Pancreas (tissue), 10 donors: ENCODE measurements around the gene MSRB3. TPM values are rescaled to one million over a fixed set of nuclear protein-coding genes. Genes with fewer than 3 reads are reported as not detected.

Experiments
- ATAC-seq, 4 donors: fragments of 200-7000 bp; cut with Tn5 transposase; one replicate each; pipeline versions ENCODE4 v1.8.0 to v1.9.1; 2020; ENCODE audit warnings: mild to moderate bottlenecking in 4 of 4, moderate library complexity in 4 of 4
- DNase-seq, 6 donors: peaks; one replicate each; pipeline ENCODE4 v3.0.0-alpha.2; 2020
- FAIRE-seq: peaks from 2 replicates; lab custom pipeline; 2012; peaks lifted over from hg19 to GRCh38; lab: Jason Lieb, UNC
- H3K27ac ChIP-seq, 4 donors: fragments of 200-600 bp; sonication (generic); 1 replicate in 3 of 4; 2 replicates in 1 of 4; pipeline versions ENCODE4 v1.5.0 to v1.8.0; 2020
- H3K27me3 ChIP-seq, 4 donors: fragments of 200-600 bp; one replicate each; pipeline ENCODE4 v1.8.0; 2021
- H3K36me3 ChIP-seq, 3 donors: fragments of 200-600 bp; sonication (generic) in 1 of 3; one replicate each; pipeline versions ENCODE4 v1.5.0 to v1.8.0; 2020 to 2021
- H3K4me1 ChIP-seq, 3 donors: fragments of 200-600 bp; one replicate each; pipeline ENCODE4 v1.8.0; 2021
- H3K4me3 ChIP-seq, 4 donors: fragments of 200-600 bp; sonication (generic) in 2 of 4; one replicate each; pipeline versions ENCODE4 v1.5.0 to v1.8.0; 2020 to 2021
- H3K9me3 ChIP-seq, 4 donors: fragments of 200-600 bp; one replicate each; pipeline ENCODE4 v1.8.0; 2021
- CTCF ChIP-seq, 4 donors: fragments of 200-600 bp; sonication (generic) in 3 of 4; IDR thresholded peaks; one replicate each; pipeline versions ENCODE4 v1.5.0 to v1.8.0; 2021; ENCODE audit warnings: antibody characterized with exemption in 4 of 4
- WGBS, 2 donors: extraction: QIAGEN DNeasy Blood & Tissue Kit; methylation state at CpG; one replicate each; pipeline ENCODE4 v1.1.7; 2013; 5-methylcytosine and 5-hydroxymethylcytosine counted together
- intact Hi-C, 3 donors: fragments of 100-400 bp; cut with DNase I; formaldehyde crosslinking; loops; one replicate each; pipeline versions ENCODE4 v1.11.1 to v1.14.2; 2022
- polyA plus RNA-seq, 2 donors: library from polyadenylated mRNA; stranded (reverse); fragments of 200-250 nt; gene quantifications; one replicate each; pipeline ENCODE4 v1.2.3, GENCODE V29; 2013
- total RNA-seq, 6 donors: library from RNA; stranded (reverse); fragmentation: NEBNext Ultra II Directional in 4 of 6; extraction: Animal tissue kit (Norgen Biotek cat#: 25700) in 4 of 6; gene quantifications; one replicate each; pipeline versions ENCODE4 v1.2.1 to v1.2.4, GENCODE V29; 2021 to 2023
- donor health status: healthy with polysubstance abuse.
- donor health status: DM: no; HTN: no; CAD: no; lungs with moderate emphysema.
- donor health status: DM: no; HTN: no; CAD: no.
- donor health status: control.
- donor health status: control.
- donor health status: Bipolar disorder and iron deficiency.
- donor health status: DM: yes; HTN: yes; CAD: no.
- donor health status: DM: no; HTN: no; CAD: no.
- donor health status: DM: no; HTN: no; CAD: no.
- donor health status: DM: yes; HTN: yes; CAD: no.

The MSRB3 gene
- total and polyA plus RNA-seq, 8 donors: 3.2 to 11.8 (median 3.9) TPM

- H3K9me3 ChIP-seq: no peaks in the 10 kb centered on the region
- DNase-seq (no peak), ATAC-seq (no peak), FAIRE-seq (no peak)
- no peak for TF ChIP-seq CTCF (IDR thresholded peaks at IDR 0.05)
- H3K36me3 ChIP-seq: no peaks in the 10 kb centered on the region
- intact Hi-C loops: no loop called here
- no peak overlapping the region for H3K27ac ChIP-seq
- no peaks in the 10 kb centered on the region for H3K27me3 ChIP-seq
- no peaks in the 10 kb centered on the region for H3K4me1 ChIP-seq
- no peak overlapping the region for H3K4me3 ChIP-seq
Observed at GRCh38 chr12:65432114-65432513, 153.6 kb downstream of the MSRB3 start.

- WGBS, 2 donors: 0 to 26% methylated on average over 1 of the region's 1 CpG
- FAIRE-seq (no peak), DNase-seq (no peak), ATAC-seq (no peak)
- TF ChIP-seq CTCF (IDR thresholded peaks at IDR 0.05): no peak
- no peaks in the 10 kb centered on the region for H3K4me1 ChIP-seq
- H3K36me3 ChIP-seq: no peaks in the 10 kb centered on the region
- H3K4me3 ChIP-seq: no peak overlapping the region
- no peak overlapping the region for H3K27ac ChIP-seq
- H3K9me3 ChIP-seq: no peaks in the 10 kb centered on the region
- no peaks in the 10 kb centered on the region for H3K27me3 ChIP-seq
- intact Hi-C loops: no loop called here
Observed at GRCh38 chr12:65432651-65433050, 154.2 kb downstream of the MSRB3 start.

- FAIRE-seq (no peak), ATAC-seq (no peak), DNase-seq (no peak)
- Histone ChIP-seq H3K36me3 (no peaks in the 10 kb centered on the region), H3K4me1 (no peaks in the 10 kb centered on the region), H3K9me3 (no peaks in the 10 kb centered on the region), H3K27me3 (no peaks in the 10 kb centered on the region), H3K4me3 (no peak overlapping the region), H3K27ac (no peak overlapping the region)
- intact Hi-C loops: no loop called here
- 88% methylated on average over 3 of the region's 3 CpGs for WGBS, 2 donors
- no peak for TF ChIP-seq CTCF (IDR thresholded peaks at IDR 0.05)
Observed at GRCh38 chr12:65434737-65435136, 156.3 kb downstream of the MSRB3 start.

GRCh38 chr12:65443038-65443437, 164.6 kb downstream of the MSRB3 start:
- Histone ChIP-seq H3K4me3 (no peak overlapping the region), H3K4me1 (no peaks in the 10 kb centered on the region), H3K36me3 (no peaks in the 10 kb centered on the region), H3K27me3 (no peaks in the 10 kb centered on the region), H3K9me3 (no peaks in the 10 kb centered on the region), H3K27ac (no peak overlapping the region)
- FAIRE-seq (no peak), DNase-seq (no peak), ATAC-seq (no peak)
- 39% methylated on average over 2 of the region's 2 CpGs for WGBS, 2 donors
- TF ChIP-seq CTCF (IDR thresholded peaks at IDR 0.05): no peak
- intact Hi-C loops: no loop called here

- TF ChIP-seq CTCF (IDR thresholded peaks at IDR 0.05): no peak
- no peaks in the 10 kb centered on the region for H3K4me1 ChIP-seq
- no peak overlapping the region for H3K4me3 ChIP-seq
- H3K27me3 ChIP-seq: no peaks in the 10 kb centered on the region
- FAIRE-seq (no peak), ATAC-seq (no peak), DNase-seq (no peak)
- H3K27ac ChIP-seq: no peak overlapping the region
- no peaks in the 10 kb centered on the region for H3K9me3 ChIP-seq
- intact Hi-C loops: no loop called here
- no peaks in the 10 kb centered on the region for H3K36me3 ChIP-seq
- 55 to 81% methylated on average over 2 of the region's 2 CpGs for WGBS, 2 donors
Observed at GRCh38 chr12:65444996-65445395, 166.5 kb downstream of the MSRB3 start.
